Measurements from ENCODE around the gene DMRTA1. TPM values are rescaled to one million over a fixed set of nuclear protein-coding genes. Genes with fewer than 3 reads are reported as not detected.

Gene DMRTA1
- total RNA-seq (1 to 10 TPM in 1 of 10 donors, under 1 TPM in 9; 0.40 to 1.2 (median 0.76) TPM), polyA plus RNA-seq (under 1 TPM; 0.04 to 0.22 TPM)
- long read RNA-seq, donor 1, full-length matches to known transcripts: 4 of 6 reads
- long read RNA-seq, donor 1, partial matches to known transcripts: 0 of 6 reads
- long read RNA-seq, donor 1, other reads (novel, unspliced or antisense): 2 of 6 reads
- long read RNA-seq, donor 2, full-length matches to known transcripts: 2 of 3 reads
- long read RNA-seq, donor 2, partial matches to known transcripts: 0 of 3 reads
- long read RNA-seq, donor 2, other reads (novel, unspliced or antisense): 1 of 3 reads
- long read RNA-seq, donor 3: 0 reads

- no peak for TF ChIP-seq CTCF (IDR thresholded peaks at IDR 0.05)
Observed at GRCh38 chr9:22446589-22446949, at the start of gene DMRTA1. TSS of gene DMRTA1 (plus strand) at chr9:22446824. CDS start at chr9:22447066, 242 bp downstream.

GRCh38 chr9:22401671-22402070 is 45.0 kb upstream of the DMRTA1 start:
- no peak overlapping the region for H3K4me3 ChIP-seq
- no peaks in the 10 kb centered on the region for H3K9me3 ChIP-seq
- H3K4me1 ChIP-seq: no peaks in the 10 kb centered on the region
- WGBS, 2 donors: 45 to 49% methylated on average over 2 of the region's 2 CpGs
- intact Hi-C loops (cut with DNase I): no loop called here
- no peaks in the 10 kb centered on the region for H3K27me3 ChIP-seq
- ATAC-seq (no peak), DNase-seq (no peak)
- H3K27ac ChIP-seq: no peak overlapping the region
- no peak for TF ChIP-seq CTCF (IDR thresholded peaks at IDR 0.05)
- no peaks in the 10 kb centered on the region for H3K36me3 ChIP-seq

More at GRCh38 chr9:22446589-22446949, at the start of gene DMRTA1:
- DNase-seq: peak; percentile 80 to 84
- WGBS, 2 donors: 0 to 1% methylated on average over 23 to 24 of the region's 24 CpGs
- Histone ChIP-seq H3K9me3 (no peaks in the 10 kb centered on the region), H3K4me1 (peaks cover 0 to 17% (median 8%) of the 10 kb centered on the region in 9 donors), H3K27me3 (peaks cover 0 to 70% (median 25%) of the 10 kb centered on the region in 7 donors), H3K27ac (peak within 1 kb of the TSS in 9 of 10 donors; percentile 48 to 86 (median 80)), H3K36me3 (no peaks in the 10 kb centered on the region), H3K4me3 (peak within 1 kb of the TSS; percentile 23 to 69 (median 64))
- ATAC-seq: peak; percentile 96 to 99 (median 98)
- intact Hi-C loops (cut with DNase I): loop anchor here in 5 of 10 donors (5.0 to 10.0 kb wide), 5 partner anchors 202 to 842 kb away; no protein-coding TSS in a partner anchor

- Histone ChIP-seq H3K9me3 (peaks cover 0 to 3% (median 0%) of the 10 kb centered on the region in 11 donors), H3K4me3 (no peak overlapping the region), H3K27ac (no peak overlapping the region), H3K36me3 (no peaks in the 10 kb centered on the region), H3K4me1 (no peaks in the 10 kb centered on the region), H3K27me3 (no peaks in the 10 kb centered on the region)
- DNase-seq (no peak), ATAC-seq (peak in 1 of 8 donors; percentile 18)
- intact Hi-C loops (cut with DNase I): no loop called here
- TF ChIP-seq CTCF (IDR thresholded peaks at IDR 0.05): no peak
- WGBS, 2 donors: 73 to 82% methylated on average over 13 of the region's 13 CpGs
Observed at GRCh38 chr9:22405869-22406659, 40.6 kb upstream of the DMRTA1 start.

GRCh38 chr9:22413884-22414283 is 32.7 kb upstream of the DMRTA1 start:
- no peak for TF ChIP-seq CTCF (IDR thresholded peaks at IDR 0.05)
- no peaks in the 10 kb centered on the region for H3K4me1 ChIP-seq
- intact Hi-C loops (cut with DNase I): no loop called here
- ATAC-seq (no peak), DNase-seq (no peak)
- peaks cover 0 to 10% (median 0%) of the 10 kb centered on the region in 11 donors for H3K9me3 ChIP-seq
- no peak overlapping the region for H3K4me3 ChIP-seq
- no peaks in the 10 kb centered on the region for H3K36me3 ChIP-seq
- no peaks in the 10 kb centered on the region for H3K27me3 ChIP-seq
- WGBS, 2 donors: 52 to 76% methylated on average over 1 of the region's 1 CpG
- H3K27ac ChIP-seq: no peak overlapping the region
